ENCODE data around the gene FAT2.
"Not testable (repeated sequence)": the region's sequence is repeated elsewhere in the genome, so short reads cannot be mapped to it uniquely, and the experiment has no call there.

FAT2 gene

GRCh38 chr5:151602806-151603205 lies 11.7 kb upstream of the FAT2 start:
- in situ Hi-C loops (cut with HindIII; ENCODE audit: low pct_unique_long_range_greater_than_20kb, low sequenced_read_pairs), result no loop called here
- no peak for TF ChIP-seq JUND (IDR thresholded peaks at IDR 0.05; ENCODE audit: low read depth)
- peak in 1 of 2 experiments; percentile 24 for DNase-seq (ENCODE audit: low read depth in 1 of 2, low spot score in 1 of 2)

- in situ Hi-C loops (cut with HindIII; ENCODE audit: low pct_unique_long_range_greater_than_20kb, low sequenced_read_pairs), result no loop called here
- DNase-seq (ENCODE audit: low read depth in 1 of 2, low spot score in 1 of 2), result no peak
- no peak for TF ChIP-seq JUND (IDR thresholded peaks at IDR 0.05; ENCODE audit: low read depth)
Measured at GRCh38 chr5:151601391-151601790, 10.3 kb upstream of the FAT2 start.

- no peak for DNase-seq (ENCODE audit: low read depth in 1 of 2, low spot score in 1 of 2)
- TF ChIP-seq JUND (IDR thresholded peaks at IDR 0.05; ENCODE audit: low read depth), result no peak
- in situ Hi-C loops (cut with HindIII; ENCODE audit: low pct_unique_long_range_greater_than_20kb, low sequenced_read_pairs), result no loop called here
Measured at GRCh38 chr5:151600069-151600665, 9.0 kb upstream of the FAT2 start.

GRCh38 chr5:151598984-151599383 lies 7.9 kb upstream of the FAT2 start:
- TF ChIP-seq JUND (IDR thresholded peaks at IDR 0.05; ENCODE audit: low read depth), result no peak
- peak; percentile 53 to 80 for DNase-seq (ENCODE audit: low read depth in 1 of 2, low spot score in 1 of 2)
- in situ Hi-C loops (cut with HindIII; ENCODE audit: low pct_unique_long_range_greater_than_20kb, low sequenced_read_pairs), result no loop called here

- DNase-seq (ENCODE audit: low read depth in 1 of 2, low spot score in 1 of 2), result no peak
- in situ Hi-C loops (cut with HindIII; ENCODE audit: low pct_unique_long_range_greater_than_20kb, low sequenced_read_pairs), result no loop called here
- TF ChIP-seq JUND (IDR thresholded peaks at IDR 0.05; ENCODE audit: low read depth), result no peak
Measured at GRCh38 chr5:151598549-151598948, 7.4 kb upstream of the FAT2 start.

GRCh38 chr5:151597749-151598148 lies 6.6 kb upstream of the FAT2 start:
- DNase-seq (ENCODE audit: low read depth in 1 of 2, low spot score in 1 of 2), result no peak
- in situ Hi-C loops (cut with HindIII; ENCODE audit: low pct_unique_long_range_greater_than_20kb, low sequenced_read_pairs), result no loop called here
- TF ChIP-seq JUND (IDR thresholded peaks at IDR 0.05; ENCODE audit: low read depth), result no peak

GRCh38 chr5:151596828-151597539 lies 5.9 kb upstream of the FAT2 start:
- no peak for TF ChIP-seq JUND (IDR thresholded peaks at IDR 0.05; ENCODE audit: low read depth)
- DNase-seq (ENCODE audit: low read depth in 1 of 2, low spot score in 1 of 2), result peak; percentile 54 to 58
- in situ Hi-C loops (cut with HindIII; ENCODE audit: low pct_unique_long_range_greater_than_20kb, low sequenced_read_pairs), result no loop called here

GRCh38 chr5:151595411-151595826 lies 4.3 kb upstream of the FAT2 start:
- DNase-seq (ENCODE audit: low read depth in 1 of 2, low spot score in 1 of 2), result no peak
- in situ Hi-C loops (cut with HindIII; ENCODE audit: low pct_unique_long_range_greater_than_20kb, low sequenced_read_pairs), result no loop called here
- no peak for TF ChIP-seq JUND (IDR thresholded peaks at IDR 0.05; ENCODE audit: low read depth)

- no peak for TF ChIP-seq JUND (IDR thresholded peaks at IDR 0.05; ENCODE audit: low read depth)
- in situ Hi-C loops (cut with HindIII; ENCODE audit: low pct_unique_long_range_greater_than_20kb, low sequenced_read_pairs), result no loop called here
- no peak for DNase-seq (ENCODE audit: low read depth in 1 of 2, low spot score in 1 of 2)
Measured at GRCh38 chr5:151592855-151593408, 1.8 kb upstream of the FAT2 start.

GRCh38 chr5:151589878-151590570 lies 1.1 kb downstream of the FAT2 start:
- in situ Hi-C loops (cut with HindIII; ENCODE audit: low pct_unique_long_range_greater_than_20kb, low sequenced_read_pairs), result no loop called here

GRCh38 chr5:151587796-151588555 lies 3.2 kb downstream of the FAT2 start:
- no peak for DNase-seq (ENCODE audit: low read depth in 1 of 2, low spot score in 1 of 2)
- in situ Hi-C loops (cut with HindIII; ENCODE audit: low pct_unique_long_range_greater_than_20kb, low sequenced_read_pairs), result no loop called here
- TF ChIP-seq JUND (IDR thresholded peaks at IDR 0.05; ENCODE audit: low read depth), result no peak

More at GRCh38 chr5:151589878-151590570, 1.1 kb downstream of the FAT2 start:
- DNase-seq (ENCODE audit: low read depth in 1 of 2, low spot score in 1 of 2), result no peak
- no peak for TF ChIP-seq JUND (IDR thresholded peaks at IDR 0.05; ENCODE audit: low read depth)

GRCh38 chr5:151585970-151586369 lies 5.2 kb downstream of the FAT2 start:
- no peak for TF ChIP-seq JUND (IDR thresholded peaks at IDR 0.05; ENCODE audit: low read depth)
- in situ Hi-C loops (cut with HindIII; ENCODE audit: low pct_unique_long_range_greater_than_20kb, low sequenced_read_pairs), result no loop called here
- peak in 1 of 2 experiments; percentile 29 for DNase-seq (ENCODE audit: low read depth in 1 of 2, low spot score in 1 of 2)

GRCh38 chr5:151585344-151585743 lies 5.8 kb downstream of the FAT2 start:
- DNase-seq (ENCODE audit: low read depth in 1 of 2, low spot score in 1 of 2); in situ Hi-C loops (cut with HindIII; ENCODE audit: low pct_unique_long_range_greater_than_20kb, low sequenced_read_pairs): not testable (repeated sequence)

Data from T47D (cell line).